ENCODE data around the gene SYVN1. TPM values are rescaled to one million over a fixed set of nuclear protein-coding genes. Genes with fewer than 3 reads are reported as not detected.
"Not testable (repeated sequence)": the region's sequence is repeated elsewhere in the genome, so short reads cannot be mapped to it uniquely, and the experiment has no call there.

SYVN1 gene
- total RNA-seq, 2 donors from 2014 or later: 80.6 to 81.1 TPM

GRCh38 chr11:65128182-65129145 is 5.9 kb downstream of the SYVN1 start:
- DNase-seq: no peak
- Mint-ChIP-seq H3K27ac (peak overlapping the region; percentile 43), H3K4me3 (no peak overlapping the region), H3K36me3 (ENCODE audit: low read depth) (peaks cover 7% of the 10 kb centered on the region), H3K4me1 (peaks cover 16% of the 10 kb centered on the region), H3K27me3 (no peaks in the 10 kb centered on the region)
- ATAC-seq: no peak
- H3K9me3 ChIP-seq (ENCODE audit: control insufficient read depth, low read length, poor library complexity, severe bottlenecking): no peaks in the 10 kb centered on the region

GRCh38 chr11:65127473-65128181 is 6.7 kb downstream of the SYVN1 start:
- peaks cover 9% of the 10 kb centered on the region for H3K4me1 Mint-ChIP-seq
- H3K27me3 Mint-ChIP-seq: no peaks in the 10 kb centered on the region
- ATAC-seq (no peak), DNase-seq (no peak)
- no peaks in the 10 kb centered on the region for H3K9me3 ChIP-seq (ENCODE audit: control insufficient read depth, low read length, poor library complexity, severe bottlenecking)
- H3K36me3 Mint-ChIP-seq (ENCODE audit: low read depth): peaks cover 7% of the 10 kb centered on the region
- no peak overlapping the region for H3K4me3 Mint-ChIP-seq
- peak overlapping the region; percentile 43 for H3K27ac Mint-ChIP-seq

- H3K9me3 ChIP-seq (ENCODE audit: control insufficient read depth, low read length, poor library complexity, severe bottlenecking): no peaks in the 10 kb centered on the region
- Mint-ChIP-seq H3K27ac (no peak overlapping the region), H3K27me3 (no peaks in the 10 kb centered on the region), H3K36me3 (ENCODE audit: low read depth) (peaks cover 12% of the 10 kb centered on the region), H3K4me3 (no peak overlapping the region), H3K4me1 (peaks cover 14% of the 10 kb centered on the region)
- DNase-seq (no peak), ATAC-seq (no peak)
Measured at GRCh38 chr11:65126624-65127274, 7.6 kb downstream of the SYVN1 start.

- no peak for ATAC-seq
- DNase-seq: no peak
- peaks cover 17% of the 10 kb centered on the region for H3K4me1 Mint-ChIP-seq
- H3K9me3 ChIP-seq (ENCODE audit: control insufficient read depth, low read length, poor library complexity, severe bottlenecking): no peaks in the 10 kb centered on the region
- no peak overlapping the region for H3K27ac Mint-ChIP-seq
- no peak overlapping the region for H3K4me3 Mint-ChIP-seq
- H3K36me3 Mint-ChIP-seq (ENCODE audit: low read depth): peaks cover 12% of the 10 kb centered on the region
- no peaks in the 10 kb centered on the region for H3K27me3 Mint-ChIP-seq
Measured at GRCh38 chr11:65125197-65126056, 8.9 kb downstream of the SYVN1 start.

GRCh38 chr11:65124480-65125196 is 9.7 kb downstream of the SYVN1 start:
- H3K36me3 Mint-ChIP-seq (ENCODE audit: low read depth): peaks cover 12% of the 10 kb centered on the region
- H3K27me3 Mint-ChIP-seq: no peaks in the 10 kb centered on the region
- ATAC-seq: no peak
- peak overlapping the region; percentile 39 for H3K27ac Mint-ChIP-seq
- H3K9me3 ChIP-seq (ENCODE audit: control insufficient read depth, low read length, poor library complexity, severe bottlenecking): no peaks in the 10 kb centered on the region
- peaks cover 17% of the 10 kb centered on the region for H3K4me1 Mint-ChIP-seq
- H3K4me3 Mint-ChIP-seq: peak overlapping the region; percentile 59
- DNase-seq: no peak

GRCh38 chr11:65121865-65122696 is 12.2 kb downstream of the SYVN1 start, which contains the start of the genes FAU and MRPL49:
TSS of gene FAU (minus strand) at chr11:65122134. CDS start at chr11:65121813, 321 bp downstream.
TSS of gene MRPL49 (plus strand) at chr11:65122321. CDS start at chr11:65122347, 26 bp downstream.
- Mint-ChIP-seq H3K4me1 (peaks cover 27% of the 10 kb centered on the region), H3K4me3 (peak within 1 kb of the TSS; percentile 99), H3K27ac (peak within 1 kb of the TSS; percentile 99), H3K27me3 (no peaks in the 10 kb centered on the region), H3K36me3 (ENCODE audit: low read depth) (peaks cover 12% of the 10 kb centered on the region)
- DNase-seq: peak; percentile 96 to 97 (median 97)
- peak; percentile 81 for ATAC-seq
- no peaks in the 10 kb centered on the region for H3K9me3 ChIP-seq (ENCODE audit: control insufficient read depth, low read length, poor library complexity, severe bottlenecking)

- DNase-seq (no peak), ATAC-seq (no peak)
- peaks cover 12% of the 10 kb centered on the region for H3K36me3 Mint-ChIP-seq (ENCODE audit: low read depth)
- peak overlapping the region; percentile 99 for H3K4me3 Mint-ChIP-seq
- H3K4me1 Mint-ChIP-seq: peaks cover 31% of the 10 kb centered on the region
- H3K9me3 ChIP-seq (ENCODE audit: control insufficient read depth, low read length, poor library complexity, severe bottlenecking): no peaks in the 10 kb centered on the region
- H3K27ac Mint-ChIP-seq: peak overlapping the region; percentile 99
- H3K27me3 Mint-ChIP-seq: no peaks in the 10 kb centered on the region
Measured at GRCh38 chr11:65121447-65121864, 12.9 kb downstream of the SYVN1 start.

- Mint-ChIP-seq H3K4me1 (peaks cover 31% of the 10 kb centered on the region), H3K36me3 (ENCODE audit: low read depth) (peaks cover 12% of the 10 kb centered on the region), H3K27me3 (no peaks in the 10 kb centered on the region), H3K27ac (peak overlapping the region; percentile 99), H3K4me3 (peak overlapping the region; percentile 99)
- ATAC-seq: no peak
- DNase-seq: no peak
- no peaks in the 10 kb centered on the region for H3K9me3 ChIP-seq (ENCODE audit: control insufficient read depth, low read length, poor library complexity, severe bottlenecking)
Measured at GRCh38 chr11:65120831-65121230, 13.5 kb downstream of the SYVN1 start.

- H3K4me1 Mint-ChIP-seq: peaks cover 31% of the 10 kb centered on the region
- peaks cover 12% of the 10 kb centered on the region for H3K36me3 Mint-ChIP-seq (ENCODE audit: low read depth)
- DNase-seq (no peak), ATAC-seq (no peak)
- H3K27me3 Mint-ChIP-seq: no peaks in the 10 kb centered on the region
- H3K9me3 ChIP-seq (ENCODE audit: control insufficient read depth, low read length, poor library complexity, severe bottlenecking): no peaks in the 10 kb centered on the region
- H3K4me3 Mint-ChIP-seq: peak overlapping the region; percentile 28
- H3K27ac Mint-ChIP-seq: peak overlapping the region; percentile 99
Measured at GRCh38 chr11:65119670-65119995, 14.7 kb downstream of the SYVN1 start.

GRCh38 chr11:65118891-65119669 is 15.2 kb downstream of the SYVN1 start:
- H3K27me3 Mint-ChIP-seq; DNase-seq; H3K9me3 ChIP-seq (ENCODE audit: control insufficient read depth, low read length, poor library complexity, severe bottlenecking); H3K36me3 Mint-ChIP-seq (ENCODE audit: low read depth); ATAC-seq: not testable (repeated sequence)
- H3K27ac Mint-ChIP-seq: peak overlapping the region; percentile 99
- peaks cover 28% of the 10 kb centered on the region for H3K4me1 Mint-ChIP-seq
- peak overlapping the region; percentile 28 for H3K4me3 Mint-ChIP-seq
